ENCODE data around the gene PCAT6. TPM values are rescaled to one million over a fixed set of nuclear protein-coding genes. Genes with fewer than 3 reads are reported as not detected.

Gene PCAT6
- total RNA-seq, 1 donor from 2014 or later = not detected

- peak; percentile 18 for DNase-seq (ENCODE audit: low read depth)
- TF ChIP-seq, protein P1, sequence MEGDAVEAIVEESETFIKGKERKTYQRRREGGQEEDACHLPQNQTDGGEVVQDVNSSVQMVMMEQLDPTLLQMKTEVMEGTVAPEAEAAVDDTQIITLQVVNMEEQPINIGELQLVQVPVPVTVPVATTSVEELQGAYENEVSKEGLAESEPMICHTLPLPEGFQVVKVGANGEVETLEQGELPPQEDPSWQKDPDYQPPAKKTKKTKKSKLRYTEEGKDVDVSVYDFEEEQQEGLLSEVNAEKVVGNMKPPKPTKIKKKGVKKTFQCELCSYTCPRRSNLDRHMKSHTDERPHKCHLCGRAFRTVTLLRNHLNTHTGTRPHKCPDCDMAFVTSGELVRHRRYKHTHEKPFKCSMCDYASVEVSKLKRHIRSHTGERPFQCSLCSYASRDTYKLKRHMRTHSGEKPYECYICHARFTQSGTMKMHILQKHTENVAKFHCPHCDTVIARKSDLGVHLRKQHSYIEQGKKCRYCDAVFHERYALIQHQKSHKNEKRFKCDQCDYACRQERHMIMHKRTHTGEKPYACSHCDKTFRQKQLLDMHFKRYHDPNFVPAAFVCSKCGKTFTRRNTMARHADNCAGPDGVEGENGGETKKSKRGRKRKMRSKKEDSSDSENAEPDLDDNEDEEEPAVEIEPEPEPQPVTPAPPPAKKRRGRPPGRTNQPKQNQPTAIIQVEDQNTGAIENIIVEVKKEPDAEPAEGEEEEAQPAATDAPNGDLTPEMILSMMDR (IDR thresholded peaks at IDR 0.05; ENCODE audit: insufficient read depth, low read length, severe bottlenecking) = no peak
- Histone ChIP-seq H3K27me3 (ENCODE audit: control insufficient read depth, insufficient read depth, low read length) (no peaks in the 10 kb centered on the region), H3K4me3 (ENCODE audit: low read depth, low read length) (no peak overlapping the region), H3K36me3 (ENCODE audit: control insufficient read depth, insufficient read depth, low read length) (no peaks in the 10 kb centered on the region)
- FAIRE-seq = no peak
Observed at GRCh38 chr1:202844935-202845334, 34.2 kb downstream of the PCAT6 start.

GRCh38 chr1:202848191-202848542 is 37.4 kb downstream of the PCAT6 start:
- H3K36me3 ChIP-seq (ENCODE audit: control insufficient read depth, insufficient read depth, low read length) = no peaks in the 10 kb centered on the region
- FAIRE-seq (no peak), DNase-seq (ENCODE audit: low read depth) (peak; percentile 20)
- no peaks in the 10 kb centered on the region for H3K27me3 ChIP-seq (ENCODE audit: control insufficient read depth, insufficient read depth, low read length)
- no peak overlapping the region for H3K4me3 ChIP-seq (ENCODE audit: low read depth, low read length)
- TF ChIP-seq, protein P1 (IDR thresholded peaks at IDR 0.05; ENCODE audit: insufficient read depth, low read length, severe bottlenecking) = no peak

DNA sequence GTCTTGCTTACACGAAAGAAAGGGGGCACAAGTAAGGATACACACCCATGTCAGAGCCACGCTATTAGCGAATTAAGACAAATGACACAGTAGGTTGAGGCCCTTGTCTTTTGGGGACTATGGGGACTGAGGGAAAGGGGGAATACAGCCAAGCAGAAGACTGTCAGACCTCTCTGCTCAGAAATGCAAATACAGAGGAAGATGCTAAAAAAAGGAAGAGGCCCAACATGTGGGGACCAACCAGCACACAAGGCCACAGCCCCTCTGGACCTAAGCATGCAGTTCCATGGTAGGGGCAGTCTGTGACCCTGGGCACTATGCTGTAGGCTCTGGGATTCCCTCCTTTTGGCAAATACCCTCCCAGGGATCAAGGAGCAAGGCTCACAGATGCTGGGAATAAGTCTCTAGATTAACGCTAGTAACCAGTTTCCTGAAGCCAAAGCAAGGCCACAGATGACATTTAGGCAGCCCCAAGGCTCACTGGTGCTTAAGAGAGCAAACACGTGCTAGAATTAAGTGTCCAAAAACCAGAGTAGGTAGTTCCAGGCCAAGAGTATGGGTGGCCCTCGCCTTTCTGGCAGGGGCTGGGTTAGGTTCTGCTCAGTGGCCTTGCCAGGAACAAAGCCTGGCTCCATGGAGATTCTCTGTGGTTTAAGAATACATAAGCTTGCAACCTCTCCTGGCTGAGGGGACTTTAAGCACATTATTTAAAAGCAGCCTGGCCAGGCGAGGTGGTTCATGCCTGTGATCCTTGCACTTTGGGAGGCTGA is 40.0 kb downstream of the PCAT6 start:
- H3K4me3 ChIP-seq (ENCODE audit: low read depth, low read length) = no peak overlapping the region
- TF ChIP-seq, protein P1 (IDR thresholded peaks at IDR 0.05; ENCODE audit: insufficient read depth, low read length, severe bottlenecking) = no peak
- no peak for FAIRE-seq
- no peaks in the 10 kb centered on the region for H3K36me3 ChIP-seq (ENCODE audit: control insufficient read depth, insufficient read depth, low read length)
- no peak for DNase-seq (ENCODE audit: low read depth)
- H3K27me3 ChIP-seq (ENCODE audit: control insufficient read depth, insufficient read depth, low read length) = no peaks in the 10 kb centered on the region

- no peaks in the 10 kb centered on the region for H3K36me3 ChIP-seq (ENCODE audit: control insufficient read depth, insufficient read depth, low read length)
- H3K4me3 ChIP-seq (ENCODE audit: low read depth, low read length) = no peak overlapping the region
- peak; percentile 70 for DNase-seq (ENCODE audit: low read depth)
- H3K27me3 ChIP-seq (ENCODE audit: control insufficient read depth, insufficient read depth, low read length) = no peaks in the 10 kb centered on the region
- TF ChIP-seq, protein P1 (IDR thresholded peaks at IDR 0.05; ENCODE audit: insufficient read depth, low read length, severe bottlenecking) = peak; percentile 76
- FAIRE-seq = no peak
Observed at GRCh38 chr1:202852163-202852904, 41.6 kb downstream of the PCAT6 start.

GRCh38 chr1:202854787-202855186 is 44.0 kb downstream of the PCAT6 start:
- Histone ChIP-seq H3K27me3 (ENCODE audit: control insufficient read depth, insufficient read depth, low read length) (no peaks in the 10 kb centered on the region), H3K4me3 (ENCODE audit: low read depth, low read length) (no peak overlapping the region), H3K36me3 (ENCODE audit: control insufficient read depth, insufficient read depth, low read length) (no peaks in the 10 kb centered on the region)
- DNase-seq (ENCODE audit: low read depth) = no peak
- FAIRE-seq = no peak
- TF ChIP-seq, protein P1 (IDR thresholded peaks at IDR 0.05; ENCODE audit: insufficient read depth, low read length, severe bottlenecking) = no peak
